Activated gamma-delta T cell (primary cell): Measurements from ENCODE around the gene UXT.

ENCODE experiments used
- DNase-seq: peaks from one replicate; lab custom pipeline; 2025; lab: John Stamatoyannopoulos, UW

The UXT gene

GRCh38 chrX:47649271-47649670 is 9.7 kb downstream of the UXT start:
- no peak for DNase-seq

DNA sequence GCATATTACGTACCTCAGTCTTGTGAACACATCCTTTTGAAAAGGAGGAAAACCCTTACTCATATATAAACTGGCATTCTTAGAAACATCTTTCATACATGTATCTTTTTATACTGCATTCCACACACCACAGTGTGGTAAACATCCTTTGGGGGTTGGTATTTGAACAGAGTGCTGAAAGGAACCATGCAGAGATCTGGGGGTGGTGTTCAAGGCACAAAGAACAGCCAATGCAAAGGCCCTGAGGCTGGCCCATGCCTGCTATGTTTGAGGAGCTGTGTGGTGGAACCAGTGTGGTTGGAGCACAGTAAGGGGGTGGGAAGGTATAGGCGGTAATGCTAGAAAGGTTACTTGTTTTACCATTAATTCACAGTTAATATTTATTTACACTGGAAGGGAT is 10.6 kb downstream of the UXT start:
- DNase-seq, result no peak

DNA sequence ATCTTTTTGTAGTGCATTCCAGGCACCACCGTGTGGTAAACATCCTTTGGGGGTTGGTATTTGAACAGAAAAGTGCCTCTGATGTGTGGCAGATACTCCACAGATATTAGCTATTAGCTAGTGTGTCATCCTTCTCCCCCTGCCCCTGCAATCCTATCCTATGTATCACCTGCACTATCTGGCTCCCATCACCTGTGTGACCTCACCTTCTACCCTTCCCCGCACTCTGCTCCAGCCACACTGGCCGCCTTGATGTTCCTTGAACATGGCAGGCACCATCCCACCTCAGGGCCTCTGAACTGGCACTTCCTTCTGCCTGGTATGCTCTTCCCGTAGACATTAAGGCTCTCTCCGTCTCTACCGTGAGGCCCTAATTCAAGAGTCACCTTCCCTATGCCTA is 12.3 kb downstream of the UXT start:
- no peak for DNase-seq

- DNase-seq, result no peak
Measured at GRCh38 chrX:47645530-47645929, 13.4 kb downstream of the UXT start.

DNA sequence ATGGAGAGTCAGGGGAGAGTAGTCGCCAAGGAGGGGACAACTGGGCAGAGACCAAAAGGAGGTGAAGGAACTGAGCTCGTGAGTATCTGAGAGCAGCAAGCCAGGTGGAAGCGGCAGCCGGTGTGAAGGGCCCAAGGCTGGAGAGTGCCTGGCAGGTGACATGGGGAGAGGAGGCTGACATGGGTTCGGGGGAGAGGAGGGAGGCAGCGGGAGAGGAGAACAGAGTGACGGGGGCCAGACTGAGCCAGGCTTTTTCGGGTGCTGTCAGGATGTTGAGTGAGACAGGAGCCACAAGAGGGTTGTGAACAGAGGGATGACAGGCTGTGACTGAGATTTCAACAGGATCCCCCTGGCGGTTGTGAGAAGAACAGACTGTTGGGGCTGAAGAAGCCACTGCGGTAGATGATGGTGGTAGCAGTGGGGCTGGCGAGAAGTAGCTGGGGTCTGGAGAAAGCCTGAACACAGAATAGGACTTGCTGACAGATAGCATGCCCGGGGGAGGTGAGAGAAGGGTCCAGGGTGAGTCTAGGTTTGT is 14.4 kb downstream of the UXT start:
- no peak for DNase-seq

DNA sequence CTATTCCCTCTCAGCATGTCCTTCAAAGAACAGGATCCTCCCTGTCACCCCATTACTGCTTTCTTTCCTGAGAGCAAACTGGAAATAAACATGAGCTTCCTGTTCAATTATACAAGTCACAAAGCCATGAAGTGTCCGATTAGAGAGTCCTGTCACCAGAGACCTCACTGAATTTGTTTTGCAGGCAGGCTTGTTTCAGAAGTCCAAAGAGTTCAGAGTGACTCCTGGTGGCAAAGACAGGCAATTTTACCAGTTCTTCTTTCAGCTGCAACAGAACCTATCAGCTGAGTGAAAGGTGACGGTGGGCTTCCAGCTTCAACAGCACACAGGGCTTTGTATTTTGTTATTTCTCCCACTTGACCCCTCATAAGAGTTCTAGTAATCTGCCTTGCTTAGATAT is 15.1 kb downstream of the UXT start:
- DNase-seq, result no peak

DNA sequence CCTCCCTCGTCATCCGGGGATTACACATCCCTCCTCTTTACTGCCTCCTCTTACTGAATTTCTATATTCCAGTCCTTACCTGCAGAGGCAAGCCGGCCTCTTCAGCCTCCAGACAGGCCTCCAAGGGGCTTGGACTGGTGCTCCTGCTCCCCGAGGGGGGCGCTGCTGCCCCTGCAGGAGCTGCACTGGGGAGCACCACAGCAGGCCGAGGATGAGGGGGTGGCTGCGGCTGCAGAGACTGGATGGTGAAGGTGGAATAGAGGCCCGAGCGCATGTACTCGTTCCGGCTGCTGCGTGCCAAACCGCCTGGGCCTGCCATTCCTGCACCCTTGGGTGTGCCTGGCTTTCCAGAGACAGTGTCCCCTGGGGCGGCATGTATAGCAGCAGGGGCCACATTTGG is 20.2 kb downstream of the UXT start:
- DNase-seq, result no peak

DNA sequence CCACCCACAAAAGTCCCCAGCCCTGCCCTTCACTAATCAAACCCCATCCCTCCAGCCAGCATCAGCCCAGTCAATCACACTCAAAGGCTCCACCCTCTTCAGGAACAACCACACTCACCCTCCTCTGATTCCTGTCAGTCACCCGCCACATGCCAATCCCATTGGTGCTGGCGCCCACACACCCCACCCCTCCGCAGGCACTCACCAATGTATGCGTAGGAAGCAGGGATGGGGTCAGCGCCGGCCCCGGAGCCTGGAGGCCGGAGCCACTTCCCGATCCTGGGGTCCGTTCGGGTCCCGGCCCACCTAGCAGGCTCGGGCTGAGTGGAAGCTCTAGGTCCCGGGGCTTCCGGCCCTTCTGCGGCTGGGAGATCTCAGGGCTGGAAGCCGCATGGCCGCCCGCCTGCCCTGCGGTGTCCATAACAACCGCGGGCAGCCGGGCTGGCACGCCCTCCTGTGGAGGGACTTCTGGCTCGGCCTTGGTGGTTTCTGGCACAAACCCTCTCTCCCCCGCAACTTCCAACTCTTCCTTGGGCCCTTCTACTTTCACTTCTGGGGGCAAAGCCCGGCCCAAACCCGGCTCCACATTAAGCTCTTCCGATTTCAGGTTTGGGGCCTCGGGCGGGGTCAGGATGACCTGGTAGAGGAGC is 21.3 kb downstream of the UXT start:
- no peak for DNase-seq

- no peak for DNase-seq
Measured at GRCh38 chrX:47634871-47635575, 24.0 kb downstream of the UXT start.

DNA sequence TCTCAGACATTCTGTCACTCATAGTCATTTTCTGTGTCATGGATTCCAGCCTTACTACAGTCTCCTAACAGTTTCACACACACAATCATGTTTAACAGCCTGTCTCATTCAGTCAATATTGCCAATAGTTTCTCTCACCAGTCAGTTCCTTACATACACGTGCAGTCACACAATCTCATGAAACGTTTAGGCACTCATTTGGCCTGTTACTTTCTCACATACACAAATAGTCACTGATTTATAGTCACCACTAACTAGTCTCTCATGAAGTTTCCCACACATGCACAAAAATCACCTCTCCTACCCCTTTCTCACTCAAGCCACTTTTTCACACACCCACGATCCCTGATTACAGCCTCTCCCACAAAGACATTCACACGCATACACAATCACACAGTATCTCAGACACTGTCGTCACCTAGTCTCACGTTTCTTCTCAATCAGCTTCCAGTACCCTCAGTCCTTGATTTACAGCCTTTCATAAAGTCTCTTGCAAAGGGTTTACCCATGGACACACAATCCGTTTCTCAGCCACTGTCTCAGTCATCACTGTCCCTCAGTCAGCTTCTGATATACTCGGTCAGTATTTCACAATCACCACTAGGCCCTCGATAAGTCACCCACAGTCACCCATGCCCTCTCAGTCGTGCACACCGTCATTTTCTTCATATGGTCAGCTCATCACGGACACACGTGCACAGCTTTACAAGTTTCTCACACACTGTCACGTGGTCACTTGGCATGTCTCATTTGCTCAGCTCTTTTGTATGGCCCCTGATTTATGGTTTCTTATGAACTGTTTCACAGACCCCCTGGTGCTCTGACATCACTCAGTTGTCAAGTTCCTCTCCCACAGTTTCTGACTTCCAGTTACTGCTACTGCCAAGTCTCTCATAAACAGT is 25.0 kb downstream of the UXT start:
- no peak for DNase-seq

GRCh38 chrX:47632666-47633065 is 26.3 kb downstream of the UXT start:
- DNase-seq, result no peak

- no peak for DNase-seq
Measured at GRCh38 chrX:47631676-47632075, 27.3 kb downstream of the UXT start.

DNA sequence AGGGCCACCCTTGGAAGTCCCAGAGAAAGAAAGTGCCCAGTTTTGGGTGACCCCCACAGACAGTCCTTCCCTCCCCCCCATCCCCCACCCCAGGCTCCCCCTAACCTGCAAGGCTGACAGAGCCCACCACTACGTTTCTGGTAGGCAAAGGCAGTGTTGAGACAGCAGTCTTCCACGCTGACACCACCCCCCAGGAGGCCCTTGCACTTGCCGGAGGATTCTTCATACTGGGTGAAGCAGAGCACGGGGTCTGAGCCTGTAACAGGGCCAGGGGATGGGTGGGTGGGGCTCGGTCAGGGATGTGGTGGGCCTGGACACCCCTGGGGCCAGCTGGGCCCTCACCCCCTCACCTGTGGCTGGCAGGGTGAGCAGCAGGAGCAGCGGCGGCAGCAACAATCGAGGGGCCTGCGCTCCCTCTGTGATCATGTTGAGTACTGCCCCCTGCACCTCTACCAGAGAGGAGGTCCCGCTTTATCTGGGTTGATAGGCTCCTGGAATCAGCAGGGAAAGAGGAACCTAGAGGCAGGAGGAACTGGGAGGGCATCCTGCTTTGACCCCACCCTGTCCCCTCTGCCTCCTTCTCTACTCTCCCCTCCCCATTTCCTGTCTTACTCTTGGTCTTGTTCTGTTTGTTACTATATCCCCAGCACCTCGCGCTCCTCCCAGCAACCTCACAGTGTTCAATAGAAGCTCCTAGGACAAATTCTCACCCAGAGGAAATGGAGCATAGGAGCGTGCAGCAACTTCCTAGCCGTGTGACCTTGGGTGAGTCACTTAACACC is 29.4 kb downstream of the UXT start, which contains the start of gene CFP:
CFP (minus strand) TSS at position 512 of the 782 bp plus-strand sequence; CDS start at position 426, 86 bp downstream.
- DNase-seq, result no peak

DNA sequence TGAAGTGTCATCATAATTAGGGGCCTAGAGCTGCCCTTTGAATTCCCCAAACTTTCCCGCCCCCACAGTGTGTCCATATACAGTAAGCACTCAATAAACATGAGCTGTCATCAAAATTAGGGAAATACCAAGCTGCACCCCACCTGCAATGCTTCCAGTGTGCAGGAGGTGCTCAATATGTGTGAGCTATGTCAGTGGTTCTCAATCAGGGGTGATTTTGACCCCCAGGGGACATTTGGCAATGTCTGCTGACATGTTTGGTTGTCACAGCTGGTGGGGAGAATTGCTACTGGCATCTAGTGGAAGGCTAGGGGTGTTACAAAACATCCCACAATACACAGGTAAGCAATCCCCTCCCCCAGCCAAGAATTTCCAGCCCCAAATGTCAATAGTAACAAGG is 30.0 kb downstream of the UXT start:
- DNase-seq, result no peak

- DNase-seq, result no peak
Measured at GRCh38 chrX:47625365-47625764, 33.6 kb downstream of the UXT start.

GRCh38 chrX:47623540-47624027 is 35.4 kb downstream of the UXT start:
- no peak for DNase-seq

DNA sequence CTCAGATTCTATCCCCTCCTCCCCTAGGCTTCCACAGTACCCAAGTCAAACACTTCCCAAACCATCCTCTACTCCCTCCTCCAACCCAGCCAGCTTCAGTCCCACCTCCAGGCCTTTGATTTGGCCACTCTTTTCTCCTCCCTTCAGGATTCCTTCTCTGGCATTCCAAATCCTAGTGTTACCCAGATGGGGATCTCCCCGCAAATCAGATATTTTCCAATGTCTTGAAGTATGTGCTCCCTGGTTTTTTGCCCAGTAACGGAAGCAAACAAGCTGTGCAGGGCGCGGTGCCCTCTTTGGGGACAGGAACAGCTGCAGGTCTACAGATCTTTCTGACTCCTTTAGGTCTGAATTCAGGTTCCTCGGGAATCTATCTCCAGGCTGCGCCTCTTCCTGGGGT is 37.1 kb downstream of the UXT start:
- DNase-seq, result no peak

- no peak for DNase-seq
Measured at GRCh38 chrX:47620303-47620685, 38.7 kb downstream of the UXT start.

GRCh38 chrX:47619486-47620302 is 39.3 kb downstream of the UXT start, which contains the start of gene SYN1:
Gene SYN1 (minus strand): TSS chrX:47619857. CDS start chrX:47619728, 129 bp downstream.
- peak; percentile 73 for DNase-seq

- DNase-seq, result no peak
Measured at GRCh38 chrX:47618923-47619485, 40.0 kb downstream of the UXT start.
